GM19043 (cell line): ENCODE data around the gene CYP2F1.

Experiments used
- ATAC-seq: cut with Tn5 transposase; IDR thresholded peaks from one replicate; pipeline ENCODE4 v1.9.1; 2021; ENCODE audit warnings: low read depth; ENCODE audit not compliant: unreplicated experiment

Gene CYP2F1

GRCh38 chr19:41175801-41176777 lies 61.9 kb downstream of the CYP2F1 start:
- ATAC-seq, result no peak
